Measurements from ENCODE around the gene ZNF90.

GRCh38 chr19:20154636-20155035, 76.8 kb downstream of the ZNF90 start:
- no peak for TF ChIP-seq EZH2 (IDR thresholded peaks at IDR 0.05; ENCODE audit: insufficient read depth, poor library complexity, severe bottlenecking)
- no peak for TF ChIP-seq EZH2phosphoT487 (IDR thresholded peaks at IDR 0.05; ENCODE audit: insufficient read depth, low read depth)

All from GM23248 (cell line).